Jurkat, Clone E6-1 (cell line): ENCODE results near the gene ZDHHC24. TPM values are rescaled to one million over a fixed set of nuclear protein-coding genes. Genes with fewer than 3 reads are reported as not detected.
"Not testable (repeated sequence)": the region's sequence is repeated elsewhere in the genome, so short reads cannot be mapped to it uniquely, and the experiment has no call there.

ENCODE experiments used
- DNase-seq: peaks from one replicate; pipeline ENCODE4 v3.0.0-alpha.2; 2011; ENCODE audit warnings: low read depth, low spot score
- H3K4me3 ChIP-seq: 2 replicates; pipeline ENCODE4 v1.5.1; 2011; ENCODE audit warnings: mild to moderate bottlenecking, low read length, control low read depth, moderate library complexity
- polyA plus RNA-seq: library from polyadenylated mRNA; unstranded; fragments of >200 nt; gene quantifications from one replicate; pipeline ENCODE4 v1.2.1, GENCODE V29; 2012; ENCODE audit warnings: missing spikeins; ENCODE audit not compliant: insufficient read length, insufficient read depth

ZDHHC24 gene
- polyA plus RNA-seq, result 10.6 TPM

- H3K4me3 ChIP-seq, result peak within 1 kb of the TSS; percentile 73
- DNase-seq, result peak; percentile 69
Measured at GRCh38 chr11:66545701-66546367, at the start of gene ZDHHC24. TSS of gene ZDHHC24 (minus strand) at chr11:66546048. CDS start at chr11:66546003, 45 bp downstream.

GRCh38 chr11:66595245-66595904 is 49.5 kb upstream of the ZDHHC24 start:
- DNase-seq, result no peak
- H3K4me3 ChIP-seq, result peak overlapping the region; percentile 13

- DNase-seq, result no peak
- H3K4me3 ChIP-seq, result peak overlapping the region; percentile 89
Measured at GRCh38 chr11:66593650-66594049, 47.8 kb upstream of the ZDHHC24 start.

- peak overlapping the region; percentile 89 for H3K4me3 ChIP-seq
- no peak for DNase-seq
Measured at GRCh38 chr11:66593303-66593635, 47.4 kb upstream of the ZDHHC24 start.

GRCh38 chr11:66592457-66593302 is 46.8 kb upstream of the ZDHHC24 start, which contains the start of the genes CCDC87 and CCS:
TSS of gene CCDC87 (minus strand) at chr11:66593063. CDS start at chr11:66593015, 48 bp downstream.
TSS of gene CCS (plus strand) at chr11:66593185. CDS start at chr11:66593262, 77 bp downstream.
- peak within 1 kb of the TSS; percentile 89 for H3K4me3 ChIP-seq
- DNase-seq, result peak; percentile 93

GRCh38 chr11:66591175-66591574 is 45.3 kb upstream of the ZDHHC24 start:
- no peak overlapping the region for H3K4me3 ChIP-seq
- DNase-seq, result no peak

GRCh38 chr11:66589996-66590675 is 44.3 kb upstream of the ZDHHC24 start:
- DNase-seq, result no peak
- H3K4me3 ChIP-seq, result no peak overlapping the region

GRCh38 chr11:66589315-66589714 is 43.5 kb upstream of the ZDHHC24 start:
- DNase-seq, H3K4me3 ChIP-seq: not testable (repeated sequence)

- no peak for DNase-seq
- H3K4me3 ChIP-seq, result no peak overlapping the region
Measured at GRCh38 chr11:66586136-66586535, 40.3 kb upstream of the ZDHHC24 start.

GRCh38 chr11:66585447-66585846 is 39.6 kb upstream of the ZDHHC24 start:
- H3K4me3 ChIP-seq, DNase-seq: not testable (repeated sequence)

GRCh38 chr11:66582565-66583147 is 36.8 kb upstream of the ZDHHC24 start:
- DNase-seq, H3K4me3 ChIP-seq: not testable (repeated sequence)

GRCh38 chr11:66581261-66581660 is 35.4 kb upstream of the ZDHHC24 start:
- DNase-seq, result no peak
- H3K4me3 ChIP-seq, result no peak overlapping the region

- H3K4me3 ChIP-seq, result no peak overlapping the region
- DNase-seq, result no peak
Measured at GRCh38 chr11:66580803-66581202, 35.0 kb upstream of the ZDHHC24 start.

GRCh38 chr11:66579017-66579606 is 33.3 kb upstream of the ZDHHC24 start:
- peak; percentile 26 for DNase-seq
- no peak overlapping the region for H3K4me3 ChIP-seq

- no peak overlapping the region for H3K4me3 ChIP-seq
- no peak for DNase-seq
Measured at GRCh38 chr11:66570850-66571180, 25.0 kb upstream of the ZDHHC24 start.

GRCh38 chr11:66570079-66570849 is 24.4 kb upstream of the ZDHHC24 start:
- no peak overlapping the region for H3K4me3 ChIP-seq

GRCh38 chr11:66569076-66569475 is 23.2 kb upstream of the ZDHHC24 start:
- H3K4me3 ChIP-seq, result no peak overlapping the region
- DNase-seq, result no peak

More at GRCh38 chr11:66570079-66570849, 24.4 kb upstream of the ZDHHC24 start:
- no peak for DNase-seq
